ENCODE measurements around the gene SLC17A2. TPM values are rescaled to one million over a fixed set of nuclear protein-coding genes. Genes with fewer than 3 reads are reported as not detected.

The SLC17A2 gene
- total RNA-seq, 4 donors from 2014 or later: not detected

DNA sequence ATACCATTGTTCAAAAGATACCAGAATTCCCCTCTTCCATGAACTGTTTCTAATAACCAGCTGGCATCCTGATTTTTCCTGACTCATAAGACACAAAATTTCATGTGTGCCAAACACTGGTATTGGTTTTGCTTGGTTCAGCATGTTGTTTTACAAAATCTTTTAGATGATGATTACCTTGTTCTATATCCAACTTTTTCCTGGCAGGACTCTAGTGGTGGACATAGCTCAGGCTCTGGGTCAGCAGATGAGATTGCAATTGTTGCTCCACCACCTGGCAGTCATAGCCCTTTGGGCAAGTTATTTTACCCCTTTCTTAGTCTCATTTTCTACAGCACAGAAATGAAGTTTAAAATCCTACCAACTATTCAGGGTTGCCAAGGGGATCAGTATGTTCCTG, 38.3 kb upstream of the SLC17A2 start:
- TF ChIP-seq, protein P1, sequence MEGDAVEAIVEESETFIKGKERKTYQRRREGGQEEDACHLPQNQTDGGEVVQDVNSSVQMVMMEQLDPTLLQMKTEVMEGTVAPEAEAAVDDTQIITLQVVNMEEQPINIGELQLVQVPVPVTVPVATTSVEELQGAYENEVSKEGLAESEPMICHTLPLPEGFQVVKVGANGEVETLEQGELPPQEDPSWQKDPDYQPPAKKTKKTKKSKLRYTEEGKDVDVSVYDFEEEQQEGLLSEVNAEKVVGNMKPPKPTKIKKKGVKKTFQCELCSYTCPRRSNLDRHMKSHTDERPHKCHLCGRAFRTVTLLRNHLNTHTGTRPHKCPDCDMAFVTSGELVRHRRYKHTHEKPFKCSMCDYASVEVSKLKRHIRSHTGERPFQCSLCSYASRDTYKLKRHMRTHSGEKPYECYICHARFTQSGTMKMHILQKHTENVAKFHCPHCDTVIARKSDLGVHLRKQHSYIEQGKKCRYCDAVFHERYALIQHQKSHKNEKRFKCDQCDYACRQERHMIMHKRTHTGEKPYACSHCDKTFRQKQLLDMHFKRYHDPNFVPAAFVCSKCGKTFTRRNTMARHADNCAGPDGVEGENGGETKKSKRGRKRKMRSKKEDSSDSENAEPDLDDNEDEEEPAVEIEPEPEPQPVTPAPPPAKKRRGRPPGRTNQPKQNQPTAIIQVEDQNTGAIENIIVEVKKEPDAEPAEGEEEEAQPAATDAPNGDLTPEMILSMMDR (IDR thresholded peaks at IDR 0.05; ENCODE audit: low read depth): no peak

DNA sequence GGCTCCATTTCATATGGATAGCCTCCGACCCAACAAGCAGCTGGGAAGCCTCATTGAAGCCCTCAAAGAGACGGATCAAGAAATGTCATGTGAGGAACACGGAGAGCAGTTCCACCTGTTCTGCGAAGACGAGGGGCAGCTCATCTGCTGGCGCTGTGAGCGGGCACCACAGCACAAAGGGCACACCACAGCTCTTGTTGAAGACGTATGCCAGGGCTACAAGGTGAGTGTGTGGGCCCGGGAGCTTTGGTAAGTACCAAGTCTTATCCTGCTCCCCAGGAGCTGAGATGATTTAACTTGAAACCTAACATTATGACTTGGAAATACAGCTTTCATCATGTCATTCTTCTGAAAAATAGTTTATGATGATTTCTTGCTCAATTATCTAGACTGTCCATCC, 36.2 kb upstream of the SLC17A2 start:
- TF ChIP-seq, protein P1 (IDR thresholded peaks at IDR 0.05; ENCODE audit: low read depth): no peak

DNA sequence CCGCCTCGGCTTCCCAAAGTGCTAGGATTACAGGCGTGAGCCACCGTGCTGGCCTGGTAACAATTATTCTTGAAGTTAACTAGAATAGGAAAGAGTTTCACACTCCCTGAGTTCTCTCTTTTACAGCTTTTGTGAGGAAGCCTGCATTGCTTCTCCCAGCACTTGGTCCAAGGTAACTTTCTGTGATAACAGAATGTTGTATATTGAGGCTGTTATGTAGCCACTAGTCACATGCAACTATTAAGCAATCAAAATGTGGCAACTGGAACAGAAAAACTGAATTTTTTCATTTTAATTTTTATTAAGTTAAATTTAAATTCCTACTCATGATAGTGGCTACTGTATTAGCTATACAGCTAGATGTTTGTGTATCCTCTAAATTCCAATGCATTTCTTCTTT, 34.6 kb upstream of the SLC17A2 start:
- TF ChIP-seq, protein P1 (IDR thresholded peaks at IDR 0.05; ENCODE audit: low read depth): no peak

DNA sequence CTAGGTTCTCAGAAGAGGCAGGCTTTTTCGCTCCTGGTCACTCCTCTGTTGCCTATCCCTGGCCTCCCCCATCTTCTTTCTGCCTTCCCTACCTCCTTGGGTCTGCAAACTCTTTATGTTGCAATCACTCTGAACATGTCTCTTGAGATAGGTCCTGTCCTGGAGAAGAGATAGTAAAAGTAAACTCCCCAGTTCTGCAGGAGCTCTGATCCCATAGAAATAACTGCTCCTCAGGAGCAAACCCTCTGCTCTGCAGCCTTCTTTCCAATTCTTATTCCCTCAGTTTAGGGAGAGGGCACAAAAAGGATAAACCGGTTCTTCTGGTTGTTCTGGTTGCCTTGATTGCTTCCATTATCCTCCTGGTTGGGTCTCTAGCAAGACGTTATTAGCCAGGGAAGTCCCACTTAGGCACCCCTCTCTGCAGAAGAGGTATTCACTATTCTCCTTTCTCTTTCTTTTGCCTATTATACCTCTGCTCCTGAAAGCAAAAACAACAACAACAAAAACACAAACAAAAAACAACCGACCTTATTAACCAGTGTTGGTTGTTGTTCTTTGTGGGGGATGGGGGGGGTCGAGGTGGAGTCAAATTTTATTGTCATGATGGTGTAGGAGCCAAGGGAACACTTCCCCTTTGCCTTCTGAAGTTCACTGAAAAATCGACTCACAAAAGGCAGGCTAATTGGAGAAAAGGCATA, 33.1 kb upstream of the SLC17A2 start:
- TF ChIP-seq, protein P1 (IDR thresholded peaks at IDR 0.05; ENCODE audit: low read depth): no peak

DNA sequence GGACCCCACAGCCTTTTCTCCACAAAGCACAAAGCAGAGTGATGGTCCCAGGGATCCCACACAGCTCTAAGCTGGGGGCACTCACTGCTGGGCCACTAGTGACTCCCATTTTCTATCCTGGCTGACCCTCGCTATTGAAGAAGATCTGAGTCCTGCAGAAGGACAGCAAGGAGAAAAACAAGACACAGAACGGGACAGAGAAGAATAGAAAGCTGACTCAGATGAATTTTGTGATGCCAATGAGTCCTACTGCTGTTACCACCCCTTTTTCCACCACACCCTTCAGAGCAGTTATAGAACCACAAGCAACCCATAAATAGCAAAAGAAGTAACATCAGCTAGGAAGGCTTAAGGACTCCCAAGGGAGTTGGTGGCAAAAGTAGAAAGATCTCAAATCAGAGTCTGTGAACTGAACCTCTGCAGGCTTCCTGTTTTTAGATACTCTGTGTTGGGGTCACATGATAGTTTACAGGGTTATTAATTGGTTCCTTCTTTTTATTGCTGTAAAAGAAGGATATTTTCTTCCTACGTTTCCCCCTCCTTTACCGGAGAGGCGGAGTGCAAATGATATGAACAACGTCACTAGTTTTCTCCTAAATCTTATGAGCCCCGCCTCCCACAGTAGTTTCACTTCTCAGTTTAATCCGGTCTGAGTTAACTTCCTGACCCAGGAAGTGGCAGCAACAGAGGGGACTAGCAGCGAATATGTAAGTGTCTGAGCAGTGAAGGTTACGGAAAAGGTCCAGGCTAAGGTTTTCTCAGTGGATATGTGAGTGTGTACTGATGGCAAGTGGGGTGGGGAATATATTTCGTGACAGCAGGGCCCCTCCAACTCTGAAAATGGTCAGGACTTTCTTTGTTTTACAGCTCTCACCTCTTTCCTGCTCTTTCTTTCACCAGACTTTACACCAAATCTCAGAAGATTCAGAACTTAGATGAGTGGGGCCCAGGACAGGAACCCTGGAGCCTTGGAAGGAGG, 31.9 kb upstream of the SLC17A2 start, which contains the start of gene TRIM38:
Gene TRIM38, plus strand, starts transcription at position 654 of the 979 bp plus-strand sequence. CDS start 3,721 bp downstream, outside the sequence.
- TF ChIP-seq, protein P1 (IDR thresholded peaks at IDR 0.05; ENCODE audit: low read depth): no peak

DNA sequence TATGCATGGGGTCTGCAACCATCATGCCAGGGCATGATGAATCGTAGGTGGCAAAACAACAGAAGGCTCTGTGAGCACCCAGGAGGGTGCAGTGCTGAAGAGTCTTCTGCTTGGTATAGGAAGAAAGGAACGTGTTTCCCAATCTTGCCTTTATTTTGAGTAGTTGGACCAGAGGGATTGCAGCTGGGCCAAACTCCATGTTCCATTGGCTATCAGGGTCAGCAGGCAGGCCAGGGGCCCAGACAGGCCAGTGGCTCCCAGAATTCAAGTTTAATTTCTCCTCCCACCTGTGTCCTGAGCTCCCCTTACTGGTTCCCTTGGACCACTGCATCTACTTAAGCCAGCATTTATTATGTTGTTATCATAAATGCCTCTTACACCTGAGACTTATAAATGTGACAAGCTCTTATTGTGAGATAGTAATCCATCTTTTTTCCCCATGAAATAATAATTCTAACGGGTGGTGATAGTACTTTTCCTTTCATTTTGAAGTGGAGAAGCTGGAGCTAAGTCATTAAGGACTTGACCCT, 31.2 kb upstream of the SLC17A2 start:
- TF ChIP-seq, protein P1 (IDR thresholded peaks at IDR 0.05; ENCODE audit: low read depth): no peak

DNA sequence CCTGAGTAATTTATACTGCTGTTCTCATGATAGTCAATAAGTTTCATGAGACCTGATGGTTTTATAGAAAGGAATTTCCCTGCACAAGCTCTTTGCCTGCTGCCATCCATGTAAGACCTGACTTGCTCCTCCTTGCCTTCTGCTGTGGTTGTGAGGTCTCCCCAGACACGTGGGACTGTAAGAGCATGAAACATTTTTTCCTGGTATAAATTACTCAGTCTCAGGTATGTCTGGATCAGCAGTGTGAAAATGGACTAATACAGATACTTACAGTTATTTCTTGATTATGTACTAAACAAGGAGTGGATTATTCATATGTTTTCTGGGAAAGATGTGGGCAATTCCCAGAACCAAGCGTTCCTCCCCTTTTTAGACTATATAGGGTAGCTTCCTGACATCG, 30.2 kb upstream of the SLC17A2 start:
- TF ChIP-seq, protein P1 (IDR thresholded peaks at IDR 0.05; ENCODE audit: low read depth): no peak
